Activated CD4-positive, CD25-positive, alpha-beta regulatory T cell treated with anti-CD3 and anti-CD28 coated beads, Interleukin-2, amount 50 U/mL, for 72 hours (primary cell): ENCODE measurements around the gene INF2.
"Not testable (repeated sequence)": the region's sequence is repeated elsewhere in the genome, so short reads cannot be mapped to it uniquely, and the experiment has no call there.

Experiments used
- DNase-seq: peaks from one replicate; pipeline ENCODE4 v3.0.0; 2021

INF2 gene

GRCh38 chr14:104657563-104658324 lies 31.7 kb upstream of the INF2 start:
- no peak for DNase-seq

DNA sequence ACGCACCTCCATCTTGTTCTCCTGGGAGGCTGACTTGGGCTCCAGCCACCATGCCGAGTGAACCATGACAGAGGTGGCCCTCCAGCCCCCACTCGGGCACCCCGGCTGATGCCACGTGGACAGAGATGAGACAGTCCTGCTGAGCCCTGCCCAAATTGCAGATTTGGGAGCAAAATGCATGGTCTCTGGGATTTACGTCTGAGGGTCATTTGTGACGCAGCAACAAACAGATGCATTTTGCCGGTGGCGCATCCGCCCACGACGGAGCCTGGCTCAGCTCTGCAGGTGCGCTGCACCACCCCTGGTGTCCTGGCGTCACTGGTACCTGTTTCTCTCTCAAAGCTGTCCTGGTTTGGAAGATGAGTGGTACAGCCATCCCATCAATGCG lies 31.1 kb upstream of the INF2 start:
- DNase-seq: no peak

- DNase-seq: no peak
Observed at GRCh38 chr14:104659146-104659545, 30.3 kb upstream of the INF2 start.

GRCh38 chr14:104659764-104660523 lies 29.5 kb upstream of the INF2 start:
- no peak for DNase-seq

GRCh38 chr14:104660597-104660996 lies 28.8 kb upstream of the INF2 start:
- DNase-seq: no peak

GRCh38 chr14:104661086-104661485 lies 28.3 kb upstream of the INF2 start:
- no peak for DNase-seq

DNA sequence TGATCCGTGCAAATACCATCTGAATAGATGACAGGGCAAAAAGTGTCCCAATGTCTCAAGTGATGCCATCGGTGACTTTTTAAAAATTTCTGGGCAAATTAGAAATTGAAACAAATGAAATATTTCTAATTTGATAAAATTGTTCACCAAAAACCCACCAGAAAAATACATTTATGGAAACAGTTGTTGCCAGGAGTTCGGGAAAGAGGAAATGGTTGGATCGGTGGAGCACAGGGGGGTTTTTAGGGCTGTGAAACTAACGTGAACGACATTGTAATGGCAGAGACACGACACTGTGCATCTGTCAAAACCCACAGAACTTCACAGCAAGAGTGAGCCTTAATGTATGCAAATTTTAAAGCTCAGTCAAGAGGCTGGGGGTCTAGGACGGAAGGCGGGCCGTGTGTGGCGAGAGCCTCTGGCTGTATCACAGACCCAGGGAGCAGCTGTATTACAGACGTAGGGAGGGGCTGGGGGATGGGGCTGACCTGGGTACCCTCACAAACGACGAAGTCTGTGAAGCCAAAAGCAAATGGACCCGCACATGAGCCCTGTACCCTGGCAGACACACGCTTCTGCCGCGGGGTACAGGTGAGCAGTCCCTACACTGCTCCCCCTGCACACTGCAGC lies 27.8 kb upstream of the INF2 start:
- not testable (repeated sequence) for DNase-seq

DNA sequence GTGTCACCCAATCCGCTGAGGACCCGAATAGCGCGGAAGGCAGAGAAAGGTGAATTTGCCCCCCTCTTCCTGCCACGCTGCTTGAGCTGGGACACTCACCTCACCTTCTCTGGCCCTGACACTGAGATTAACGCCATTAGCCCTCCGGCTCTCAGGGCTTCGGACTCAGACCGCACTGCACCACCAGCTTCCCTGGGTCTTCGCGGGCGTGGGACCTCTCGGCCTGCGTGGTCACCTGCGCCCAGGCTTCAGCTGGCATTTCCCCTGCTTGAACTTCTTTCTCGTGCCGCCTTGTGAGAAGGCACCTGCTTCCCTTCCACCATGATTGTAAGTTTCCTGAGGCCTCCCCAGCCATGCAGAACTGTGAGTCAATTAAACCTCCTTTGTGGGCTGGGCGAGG lies 26.9 kb upstream of the INF2 start:
- not testable (repeated sequence) for DNase-seq

GRCh38 chr14:104664107-104664506 lies 25.3 kb upstream of the INF2 start:
- DNase-seq: no peak

GRCh38 chr14:104664588-104664987 lies 24.8 kb upstream of the INF2 start:
- no peak for DNase-seq

DNA sequence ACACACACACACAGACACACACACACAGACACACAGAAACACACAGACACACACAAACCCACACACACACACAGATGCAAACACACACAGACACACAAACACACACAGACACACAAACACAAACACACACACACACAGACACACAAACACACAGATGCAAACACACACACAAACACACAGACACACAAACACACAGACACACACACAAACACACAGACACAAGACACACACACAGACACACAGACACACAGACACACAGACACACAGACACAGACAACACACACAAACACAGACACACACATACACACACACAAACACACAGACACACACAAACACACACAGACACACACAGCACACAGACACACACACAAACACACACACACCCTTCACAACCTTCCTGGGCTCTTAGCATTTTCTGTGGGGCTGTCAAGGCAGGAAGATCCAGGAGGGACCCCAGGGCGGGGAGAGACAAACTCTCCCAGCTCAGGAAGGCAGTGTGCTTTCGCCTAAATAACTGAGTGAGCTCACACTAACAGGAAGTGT lies 24.2 kb upstream of the INF2 start:
- DNase-seq: no peak

DNA sequence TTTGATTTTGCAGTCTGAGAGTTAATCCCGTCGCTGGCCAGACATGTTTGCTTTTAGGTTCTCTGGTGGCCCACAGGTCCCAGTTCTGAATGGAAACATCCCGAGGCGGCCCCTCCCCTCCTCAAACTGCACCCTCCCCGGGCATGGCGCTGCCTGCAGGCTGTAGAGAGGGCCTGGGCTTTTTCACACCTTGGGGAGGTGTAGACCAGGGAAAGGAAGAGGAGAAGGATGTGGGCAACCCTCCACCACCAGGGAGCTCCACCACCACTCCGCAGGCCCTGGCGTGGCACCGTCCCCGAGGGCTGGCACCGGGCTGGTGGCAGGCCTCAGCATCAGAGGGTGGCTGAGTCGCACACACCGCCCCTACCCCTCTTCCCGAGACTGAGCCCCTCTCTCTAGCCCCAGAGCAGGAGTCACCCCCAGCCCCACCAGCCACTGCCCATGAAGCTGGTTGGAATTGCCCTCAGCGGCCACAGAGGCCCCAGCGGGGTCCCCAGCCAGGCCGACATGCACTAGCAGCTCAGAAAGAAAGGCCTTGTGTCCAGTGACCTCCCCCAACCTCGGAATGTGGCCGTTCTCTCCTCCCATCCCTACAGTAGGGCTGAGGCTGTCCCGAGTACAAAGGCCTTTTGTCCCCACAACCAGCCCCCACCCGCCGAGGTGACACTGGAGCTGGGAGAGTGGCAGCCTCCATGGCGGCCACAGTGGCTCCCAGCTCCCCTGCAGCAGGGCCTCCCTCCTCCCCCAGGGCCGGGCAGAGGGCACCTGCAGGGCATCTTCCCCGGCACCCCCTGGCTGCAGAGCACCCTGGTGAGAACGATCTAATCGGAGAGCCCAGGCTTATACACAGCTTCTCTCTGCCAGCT lies 23.5 kb upstream of the INF2 start:
- DNase-seq: peak; percentile 48

- DNase-seq: not testable (repeated sequence)
Observed at GRCh38 chr14:104666523-104666895, 22.9 kb upstream of the INF2 start.

GRCh38 chr14:104666981-104667380 lies 22.4 kb upstream of the INF2 start:
- no peak for DNase-seq

- no peak for DNase-seq
Observed at GRCh38 chr14:104669697-104670096, 19.7 kb upstream of the INF2 start.

GRCh38 chr14:104671330-104671977 lies 18.0 kb upstream of the INF2 start:
- not testable (repeated sequence) for DNase-seq

- not testable (repeated sequence) for DNase-seq
Observed at GRCh38 chr14:104672119-104672518, 17.3 kb upstream of the INF2 start.

DNA sequence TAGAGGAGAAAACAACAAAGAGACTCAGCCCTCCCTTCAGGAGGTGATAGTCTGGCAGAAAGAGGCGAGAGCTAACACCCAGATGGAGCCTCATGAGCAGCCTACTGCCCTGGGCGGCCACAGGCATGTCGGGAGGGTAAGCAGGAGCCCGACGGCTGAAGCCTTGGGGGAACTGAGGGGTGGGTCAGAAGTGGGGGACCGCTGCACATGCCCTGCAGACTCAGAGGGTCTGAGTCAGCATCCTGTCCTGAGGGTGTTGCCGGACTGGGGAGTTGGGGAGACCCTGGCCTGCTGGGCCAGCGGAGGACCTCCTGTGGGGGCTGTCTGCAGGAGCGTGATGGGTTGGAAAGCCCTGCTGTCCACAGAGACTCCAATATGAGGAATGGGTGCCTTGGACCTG lies 15.9 kb upstream of the INF2 start:
- DNase-seq: no peak

- DNase-seq: no peak
Observed at GRCh38 chr14:104675447-104675846, 14.0 kb upstream of the INF2 start.

DNA sequence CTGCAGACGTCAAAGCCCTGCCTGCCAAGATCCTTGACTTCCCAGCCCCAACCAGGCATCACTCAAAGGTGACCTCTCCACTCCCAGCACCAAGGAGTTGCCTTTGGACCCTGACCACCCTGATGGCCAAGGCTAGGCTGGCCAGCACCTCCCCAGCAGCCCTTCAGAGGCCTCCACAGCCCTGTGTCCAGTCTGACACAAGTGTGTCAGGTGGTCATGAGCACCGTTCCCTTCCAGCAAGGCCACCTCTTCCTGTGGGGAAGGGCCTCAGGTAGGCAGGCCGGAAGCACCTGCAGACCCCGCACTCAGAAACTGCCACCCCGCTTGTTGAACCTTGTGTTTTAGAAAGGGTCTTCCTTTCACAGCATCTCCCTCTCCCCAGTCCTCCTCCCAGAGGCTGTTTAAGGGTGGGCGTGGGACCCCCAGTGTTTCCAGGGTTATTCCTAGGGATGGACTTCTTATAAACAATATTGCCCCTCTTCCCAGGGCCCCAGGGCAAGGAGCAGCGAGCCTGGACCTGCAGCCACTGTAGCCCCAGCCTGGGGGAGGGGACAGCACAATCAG lies 13.2 kb upstream of the INF2 start:
- no peak for DNase-seq

GRCh38 chr14:104676694-104677511 lies 12.5 kb upstream of the INF2 start:
- peak; percentile 61 for DNase-seq
